Uterus (tissue), 2 donors: ENCODE measurements around the gene MLXIP.

ENCODE experiments used
- POLR2A ChIP-seq, 2 donors: fragments of 450-650 bp; IDR thresholded peaks; one replicate each; pipeline ENCODE4 v1.6.1; 2016; ENCODE audit warnings: antibody characterized with exemption in 2 of 2, mild to moderate bottlenecking in 1 of 2, moderate library complexity in 1 of 2
- TF ChIP-seq, protein P1 (sequence below), 4 experiments: fragments of 200-600 bp in 2 of 4; fragments of 450-650 bp in 2 of 4; sonication (generic) in 2 of 4; IDR thresholded peaks; one replicate each; pipeline ENCODE4 v1.5.1; 2016 to 2019; ENCODE audit warnings: antibody characterized with exemption in 4 of 4, mild to moderate bottlenecking in 2 of 4, moderate library complexity in 1 of 4

- TF ChIP-seq, protein P1, sequence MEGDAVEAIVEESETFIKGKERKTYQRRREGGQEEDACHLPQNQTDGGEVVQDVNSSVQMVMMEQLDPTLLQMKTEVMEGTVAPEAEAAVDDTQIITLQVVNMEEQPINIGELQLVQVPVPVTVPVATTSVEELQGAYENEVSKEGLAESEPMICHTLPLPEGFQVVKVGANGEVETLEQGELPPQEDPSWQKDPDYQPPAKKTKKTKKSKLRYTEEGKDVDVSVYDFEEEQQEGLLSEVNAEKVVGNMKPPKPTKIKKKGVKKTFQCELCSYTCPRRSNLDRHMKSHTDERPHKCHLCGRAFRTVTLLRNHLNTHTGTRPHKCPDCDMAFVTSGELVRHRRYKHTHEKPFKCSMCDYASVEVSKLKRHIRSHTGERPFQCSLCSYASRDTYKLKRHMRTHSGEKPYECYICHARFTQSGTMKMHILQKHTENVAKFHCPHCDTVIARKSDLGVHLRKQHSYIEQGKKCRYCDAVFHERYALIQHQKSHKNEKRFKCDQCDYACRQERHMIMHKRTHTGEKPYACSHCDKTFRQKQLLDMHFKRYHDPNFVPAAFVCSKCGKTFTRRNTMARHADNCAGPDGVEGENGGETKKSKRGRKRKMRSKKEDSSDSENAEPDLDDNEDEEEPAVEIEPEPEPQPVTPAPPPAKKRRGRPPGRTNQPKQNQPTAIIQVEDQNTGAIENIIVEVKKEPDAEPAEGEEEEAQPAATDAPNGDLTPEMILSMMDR (IDR thresholded peaks at IDR 0.05) = peak in 2 of 4 experiments; percentile 34 to 37
- TF ChIP-seq POLR2A (IDR thresholded peaks at IDR 0.05) = no peak
Observed at GRCh38 chr12:122190842-122191668, 112.5 kb downstream of the MLXIP start.
